Measurements from ENCODE around the gene XRCC1.

DNA sequence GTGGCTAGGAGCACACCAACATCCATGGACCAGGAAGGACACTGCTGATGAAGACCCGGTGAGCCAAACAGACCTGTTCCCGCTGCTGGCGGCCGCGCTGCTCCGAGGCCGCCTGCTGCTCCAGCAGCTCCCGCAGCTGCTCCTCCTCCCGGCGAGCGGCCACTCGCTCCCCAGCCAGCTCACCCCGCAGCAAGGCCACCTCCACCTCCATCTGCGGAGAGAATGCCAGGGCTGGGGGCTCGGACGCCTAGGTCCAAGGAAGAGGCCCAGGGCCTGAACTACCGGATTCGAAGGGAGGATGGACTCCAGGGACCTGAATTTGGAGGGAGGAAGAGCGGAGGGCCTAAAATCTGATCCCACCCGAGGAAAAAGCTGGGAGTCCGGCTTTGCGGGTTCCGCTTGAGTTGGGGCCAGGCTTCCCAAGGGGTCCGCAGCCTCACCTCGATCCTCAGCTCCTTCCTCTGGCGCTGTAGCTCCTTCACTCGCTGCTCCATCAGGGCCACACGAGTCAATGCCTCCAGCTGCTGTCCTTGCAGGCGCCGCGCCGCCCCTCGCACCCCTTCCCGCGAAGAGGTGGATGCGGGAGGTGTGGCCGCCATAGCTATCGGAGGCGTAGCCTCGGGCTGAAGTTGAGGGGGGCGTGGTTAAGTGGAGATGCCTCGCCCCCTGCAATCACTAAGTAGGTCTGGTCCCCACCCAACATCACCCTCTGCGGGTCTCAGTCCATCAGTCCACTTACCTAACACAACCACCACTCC lies 73.5 kb downstream of the XRCC1 start:
- TF ChIP-seq, protein P1, sequence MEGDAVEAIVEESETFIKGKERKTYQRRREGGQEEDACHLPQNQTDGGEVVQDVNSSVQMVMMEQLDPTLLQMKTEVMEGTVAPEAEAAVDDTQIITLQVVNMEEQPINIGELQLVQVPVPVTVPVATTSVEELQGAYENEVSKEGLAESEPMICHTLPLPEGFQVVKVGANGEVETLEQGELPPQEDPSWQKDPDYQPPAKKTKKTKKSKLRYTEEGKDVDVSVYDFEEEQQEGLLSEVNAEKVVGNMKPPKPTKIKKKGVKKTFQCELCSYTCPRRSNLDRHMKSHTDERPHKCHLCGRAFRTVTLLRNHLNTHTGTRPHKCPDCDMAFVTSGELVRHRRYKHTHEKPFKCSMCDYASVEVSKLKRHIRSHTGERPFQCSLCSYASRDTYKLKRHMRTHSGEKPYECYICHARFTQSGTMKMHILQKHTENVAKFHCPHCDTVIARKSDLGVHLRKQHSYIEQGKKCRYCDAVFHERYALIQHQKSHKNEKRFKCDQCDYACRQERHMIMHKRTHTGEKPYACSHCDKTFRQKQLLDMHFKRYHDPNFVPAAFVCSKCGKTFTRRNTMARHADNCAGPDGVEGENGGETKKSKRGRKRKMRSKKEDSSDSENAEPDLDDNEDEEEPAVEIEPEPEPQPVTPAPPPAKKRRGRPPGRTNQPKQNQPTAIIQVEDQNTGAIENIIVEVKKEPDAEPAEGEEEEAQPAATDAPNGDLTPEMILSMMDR (IDR thresholded peaks at IDR 0.05), result no peak
- TF ChIP-seq POLR2A (IDR thresholded peaks at IDR 0.05), result no peak

All from body of pancreas (tissue), 4 donors.